WI38 (cell line): ENCODE results near the gene ZNF800.

Experiments used
- H3K4me3 ChIP-seq: 2 replicates; pipeline ENCODE4 v1.5.1; 2011; ENCODE audit warnings: low read depth, mild to moderate bottlenecking, control low read depth, low read length
- CTCF ChIP-seq: IDR thresholded peaks from 2 replicates; pipeline ENCODE4 v1.5.1; 2012; ENCODE audit warnings: low read depth, mild to moderate bottlenecking, control low read depth, low read length

The ZNF800 gene

GRCh38 chr7:127389321-127389720, 3.2 kb downstream of the ZNF800 start:
- TF ChIP-seq CTCF, result no peak
- no peak overlapping the region for H3K4me3 ChIP-seq

- no peak overlapping the region for H3K4me3 ChIP-seq
- no peak for TF ChIP-seq CTCF
Observed at GRCh38 chr7:127387974-127388373, 4.5 kb downstream of the ZNF800 start.

- no peak for TF ChIP-seq CTCF
- no peak overlapping the region for H3K4me3 ChIP-seq
Observed at GRCh38 chr7:127383123-127383835, 9.2 kb downstream of the ZNF800 start.

- TF ChIP-seq CTCF, result no peak
- H3K4me3 ChIP-seq, result no peak overlapping the region
Observed at GRCh38 chr7:127382301-127383085, 10.0 kb downstream of the ZNF800 start.

GRCh38 chr7:127380479-127380878, 12.0 kb downstream of the ZNF800 start:
- no peak overlapping the region for H3K4me3 ChIP-seq
- TF ChIP-seq CTCF, result no peak

- H3K4me3 ChIP-seq, result no peak overlapping the region
- no peak for TF ChIP-seq CTCF
Observed at GRCh38 chr7:127379642-127380041, 12.9 kb downstream of the ZNF800 start.

GRCh38 chr7:127378537-127378936, 14.0 kb downstream of the ZNF800 start:
- H3K4me3 ChIP-seq, result no peak overlapping the region
- TF ChIP-seq CTCF, result no peak
